HG02642 (cell line): ENCODE results near the gene DEAF1.
"Not testable (repeated sequence)": the region's sequence is repeated elsewhere in the genome, so short reads cannot be mapped to it uniquely, and the experiment has no call there.

Source experiments
- ATAC-seq: cut with Tn5 transposase; IDR thresholded peaks from one replicate; pipeline ENCODE4 v1.9.1; 2021; ENCODE audit warnings: mild to moderate bottlenecking; ENCODE audit not compliant: unreplicated experiment, poor library complexity

The DEAF1 gene, protein sequence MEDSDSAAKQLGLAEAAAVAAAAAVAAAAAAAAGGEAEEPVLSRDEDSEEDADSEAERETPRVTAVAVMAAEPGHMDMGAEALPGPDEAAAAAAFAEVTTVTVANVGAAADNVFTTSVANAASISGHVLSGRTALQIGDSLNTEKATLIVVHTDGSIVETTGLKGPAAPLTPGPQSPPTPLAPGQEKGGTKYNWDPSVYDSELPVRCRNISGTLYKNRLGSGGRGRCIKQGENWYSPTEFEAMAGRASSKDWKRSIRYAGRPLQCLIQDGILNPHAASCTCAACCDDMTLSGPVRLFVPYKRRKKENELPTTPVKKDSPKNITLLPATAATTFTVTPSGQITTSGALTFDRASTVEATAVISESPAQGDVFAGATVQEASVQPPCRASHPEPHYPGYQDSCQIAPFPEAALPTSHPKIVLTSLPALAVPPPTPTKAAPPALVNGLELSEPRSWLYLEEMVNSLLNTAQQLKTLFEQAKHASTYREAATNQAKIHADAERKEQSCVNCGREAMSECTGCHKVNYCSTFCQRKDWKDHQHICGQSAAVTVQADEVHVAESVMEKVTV

DNA sequence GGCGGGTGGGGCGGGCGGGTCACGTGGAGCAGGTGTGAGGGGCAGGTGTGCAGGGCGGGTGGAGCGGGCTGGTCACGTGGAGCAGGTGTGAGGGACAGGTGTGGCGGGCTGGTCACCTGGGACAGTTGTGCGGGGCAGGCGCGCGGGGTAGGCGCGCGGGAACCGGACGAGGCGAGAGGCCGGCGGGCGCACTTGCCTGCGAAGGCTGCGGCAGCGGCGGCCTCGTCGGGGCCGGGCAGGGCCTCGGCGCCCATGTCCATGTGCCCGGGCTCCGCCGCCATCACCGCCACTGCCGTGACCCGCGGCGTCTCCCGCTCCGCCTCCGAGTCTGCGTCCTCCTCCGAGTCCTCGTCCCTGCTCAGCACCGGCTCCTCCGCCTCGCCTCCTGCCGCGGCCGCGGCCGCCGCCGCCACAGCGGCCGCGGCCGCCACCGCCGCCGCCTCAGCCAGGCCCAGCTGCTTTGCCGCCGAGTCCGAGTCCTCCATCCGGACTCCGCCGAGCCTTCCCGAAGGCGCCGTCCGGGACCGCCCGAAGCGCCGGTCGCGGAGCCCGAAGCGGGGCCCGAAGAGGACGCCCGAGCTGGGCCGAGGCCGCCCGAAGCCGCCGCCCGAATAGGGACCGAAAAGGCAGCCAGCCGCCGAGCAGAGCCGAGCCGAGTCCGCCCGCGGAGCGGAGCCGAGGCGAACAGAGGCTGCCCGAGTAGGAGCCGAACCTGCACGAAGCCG is at the start of gene DEAF1:
TSS of gene DEAF1 (minus strand) at position 660 of the 725 bp plus-strand sequence. CDS start at position 485, 175 bp downstream.
- ATAC-seq: peak; percentile 79

DNA sequence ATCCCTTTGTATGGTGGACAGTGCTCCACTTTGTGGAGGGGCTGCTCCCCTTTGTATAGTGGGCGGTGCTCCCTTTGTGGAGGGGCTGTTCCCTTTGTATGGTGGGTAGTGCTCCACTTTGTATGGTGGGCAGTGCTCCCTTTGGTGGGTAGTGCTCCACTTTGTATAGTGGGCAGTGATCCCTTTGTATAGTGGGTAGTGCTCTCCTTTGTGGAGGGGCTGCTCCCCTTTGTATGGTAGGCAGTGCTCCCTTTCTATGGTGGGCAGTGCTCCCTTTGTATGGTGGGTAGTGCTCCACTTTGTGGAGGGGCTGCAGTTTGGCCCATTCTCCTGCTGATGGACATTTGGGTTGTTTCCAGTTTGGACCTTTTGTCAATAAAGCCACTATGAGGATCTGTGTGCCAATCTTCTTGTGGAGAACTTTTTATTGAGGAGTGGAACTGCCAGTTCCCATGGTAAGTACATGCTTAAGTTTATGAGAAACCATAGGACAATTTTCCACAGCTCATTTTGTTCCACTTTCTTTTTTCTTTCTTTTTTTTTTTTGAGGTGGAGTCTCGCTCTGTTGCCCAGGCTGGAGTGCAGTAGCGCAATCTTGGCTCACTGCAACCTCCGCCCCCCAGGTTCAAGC is 47.7 kb upstream of the DEAF1 start:
- no peak for ATAC-seq

DNA sequence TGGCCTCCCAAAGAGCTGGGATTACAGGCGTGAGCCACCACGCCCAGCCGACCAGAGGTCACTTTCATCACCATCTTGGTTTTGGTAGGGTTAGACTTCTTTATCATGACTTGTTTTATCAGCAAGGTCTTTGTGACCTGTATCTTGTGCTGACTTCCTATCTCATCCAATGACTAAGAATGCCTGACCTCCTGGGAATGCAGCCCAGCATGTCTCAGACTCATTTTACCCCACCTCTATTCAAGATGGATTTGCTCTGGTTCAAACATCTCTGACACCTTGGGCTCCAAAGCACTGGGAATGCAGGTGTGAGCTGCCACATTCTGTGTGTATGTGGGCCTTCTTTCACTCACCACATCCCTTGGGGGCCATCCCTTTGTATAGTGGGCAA is 47.1 kb upstream of the DEAF1 start:
- no peak for ATAC-seq

DNA sequence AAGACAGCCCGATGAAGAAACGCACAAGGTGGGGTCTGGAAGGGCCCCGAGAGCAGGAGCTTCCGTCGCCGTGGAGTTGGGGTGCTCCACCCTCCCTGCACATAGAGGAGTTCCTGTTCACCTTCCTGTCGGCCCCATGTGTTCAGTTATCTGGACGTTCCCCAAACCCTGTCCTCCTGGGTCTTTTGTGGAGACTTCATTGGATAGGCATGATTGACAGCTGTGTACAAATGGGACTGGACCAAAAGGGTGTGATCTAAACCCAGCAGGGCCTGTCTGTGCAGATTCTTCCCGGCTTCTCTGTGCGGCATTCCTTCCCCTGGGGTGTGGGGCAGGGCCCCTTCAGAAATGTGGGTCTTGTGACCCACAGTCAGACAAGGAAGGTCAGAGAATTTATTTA is 42.9 kb upstream of the DEAF1 start:
- not testable (repeated sequence) for ATAC-seq

DNA sequence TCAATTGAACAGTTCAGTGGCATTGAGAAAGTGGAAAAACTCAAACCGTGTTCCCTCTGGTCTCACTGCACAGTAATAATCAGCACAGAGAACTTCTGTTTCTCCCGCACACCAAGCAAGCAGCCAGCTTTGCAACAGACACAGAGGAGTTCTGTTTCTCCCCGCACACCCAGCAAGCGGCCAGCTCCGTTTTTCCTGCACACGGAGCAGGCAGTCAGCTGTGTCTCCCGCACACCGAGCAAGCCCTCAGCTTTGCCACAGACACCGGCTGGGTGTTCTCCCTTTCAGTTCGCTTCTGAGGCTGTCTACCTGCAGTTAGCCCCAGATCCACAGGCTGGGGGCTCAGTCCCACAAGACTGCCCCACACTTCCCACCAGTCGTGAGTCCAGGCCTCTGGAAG is 42.3 kb upstream of the DEAF1 start:
- no peak for ATAC-seq

DNA sequence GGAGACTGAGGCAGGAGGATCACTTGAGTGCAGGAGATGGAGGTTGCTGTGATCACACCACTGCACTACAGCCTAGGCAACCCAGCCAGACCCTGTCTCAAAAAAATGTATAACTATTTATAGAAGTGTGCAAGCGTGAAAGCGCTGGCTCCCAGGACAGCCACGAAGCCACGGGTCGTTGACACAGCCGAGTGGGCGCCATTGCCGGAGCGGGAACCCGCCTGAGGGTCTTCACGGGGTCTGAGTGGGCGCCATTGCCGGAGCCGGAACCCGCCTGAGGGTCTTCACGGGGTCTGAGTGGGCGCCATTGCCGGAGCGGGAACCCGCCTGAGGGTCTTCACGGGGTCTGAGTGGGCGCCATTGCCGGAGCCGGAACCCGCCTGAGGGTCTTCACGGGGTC is 39.5 kb upstream of the DEAF1 start:
- not testable (repeated sequence) for ATAC-seq

DNA sequence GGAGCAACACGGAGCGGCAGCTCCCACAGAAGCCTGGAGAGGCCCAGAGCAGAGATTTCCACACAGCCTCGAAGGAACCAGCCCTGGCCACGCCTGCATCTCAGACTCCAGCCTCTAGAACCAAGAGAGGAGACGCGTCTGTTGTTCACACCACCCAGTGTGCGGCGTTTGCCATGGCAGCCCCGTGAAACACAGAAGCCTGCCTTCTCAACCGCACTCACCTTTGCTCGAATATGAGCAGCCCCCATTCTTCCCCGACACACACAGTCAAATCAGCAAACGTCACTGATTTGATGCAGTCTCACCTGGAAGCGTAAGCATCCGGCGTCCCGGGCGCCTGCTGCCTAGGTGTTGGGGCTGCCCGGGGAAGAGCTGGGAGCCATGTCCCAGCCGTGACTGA is 38.0 kb upstream of the DEAF1 start:
- no peak for ATAC-seq

DNA sequence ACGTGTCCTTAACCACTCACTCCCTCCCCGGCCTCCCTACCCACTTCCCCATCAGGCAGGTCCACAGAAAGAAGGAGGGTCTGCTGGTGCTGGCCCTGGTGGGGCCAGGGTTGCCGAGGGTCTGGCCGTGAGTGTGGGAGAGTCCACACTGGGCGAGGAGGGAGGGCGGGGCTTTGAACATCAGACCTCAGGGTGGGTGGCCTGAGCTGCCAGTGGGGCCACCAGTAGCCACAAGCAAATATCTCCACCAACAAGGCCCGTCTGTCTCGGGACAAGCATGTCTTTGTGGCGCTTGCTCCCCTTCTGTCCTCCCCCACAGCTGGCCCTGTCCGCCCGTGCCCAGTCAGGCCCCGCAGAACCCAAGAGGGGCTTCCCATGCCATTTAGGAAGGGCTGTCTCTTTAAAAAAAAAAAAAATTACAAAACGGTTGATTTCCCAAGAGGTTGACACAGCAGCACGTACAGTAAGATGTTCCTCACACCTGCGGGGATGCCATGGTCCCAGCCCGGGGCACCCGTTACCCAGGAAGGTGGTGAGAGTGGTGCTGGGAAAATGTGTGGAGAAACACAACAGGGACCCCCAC is 34.6 kb upstream of the DEAF1 start:
- no peak for ATAC-seq

DNA sequence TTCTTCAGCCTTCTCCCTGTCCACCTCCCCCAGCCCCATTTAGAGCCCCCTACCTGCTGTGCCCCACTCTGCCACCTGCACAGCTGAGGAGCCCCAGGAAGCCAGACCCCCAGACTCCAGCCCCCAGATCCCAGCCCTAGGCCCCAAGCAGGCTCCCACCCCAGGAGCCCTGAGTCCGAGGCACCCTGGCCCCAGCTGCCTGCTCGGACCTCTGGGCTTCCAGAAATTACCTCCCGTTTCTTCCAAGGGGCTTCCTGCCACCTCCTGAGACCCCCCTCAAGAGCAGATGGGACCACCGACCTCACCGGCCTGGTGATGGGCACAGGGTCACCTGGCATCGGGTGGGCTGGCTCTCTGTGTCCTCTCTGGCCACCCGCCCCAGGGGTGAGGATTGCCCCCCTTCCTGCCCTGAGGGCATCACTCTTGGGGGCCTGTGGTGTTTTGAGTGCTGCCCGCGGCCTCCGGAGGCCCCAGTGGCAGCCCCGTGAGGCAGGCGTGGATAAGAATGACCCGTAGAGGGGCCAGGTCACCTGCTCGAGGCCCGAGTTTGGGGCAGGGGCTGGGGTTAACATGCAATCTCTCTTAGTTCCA is 34.0 kb upstream of the DEAF1 start:
- no peak for ATAC-seq

DNA sequence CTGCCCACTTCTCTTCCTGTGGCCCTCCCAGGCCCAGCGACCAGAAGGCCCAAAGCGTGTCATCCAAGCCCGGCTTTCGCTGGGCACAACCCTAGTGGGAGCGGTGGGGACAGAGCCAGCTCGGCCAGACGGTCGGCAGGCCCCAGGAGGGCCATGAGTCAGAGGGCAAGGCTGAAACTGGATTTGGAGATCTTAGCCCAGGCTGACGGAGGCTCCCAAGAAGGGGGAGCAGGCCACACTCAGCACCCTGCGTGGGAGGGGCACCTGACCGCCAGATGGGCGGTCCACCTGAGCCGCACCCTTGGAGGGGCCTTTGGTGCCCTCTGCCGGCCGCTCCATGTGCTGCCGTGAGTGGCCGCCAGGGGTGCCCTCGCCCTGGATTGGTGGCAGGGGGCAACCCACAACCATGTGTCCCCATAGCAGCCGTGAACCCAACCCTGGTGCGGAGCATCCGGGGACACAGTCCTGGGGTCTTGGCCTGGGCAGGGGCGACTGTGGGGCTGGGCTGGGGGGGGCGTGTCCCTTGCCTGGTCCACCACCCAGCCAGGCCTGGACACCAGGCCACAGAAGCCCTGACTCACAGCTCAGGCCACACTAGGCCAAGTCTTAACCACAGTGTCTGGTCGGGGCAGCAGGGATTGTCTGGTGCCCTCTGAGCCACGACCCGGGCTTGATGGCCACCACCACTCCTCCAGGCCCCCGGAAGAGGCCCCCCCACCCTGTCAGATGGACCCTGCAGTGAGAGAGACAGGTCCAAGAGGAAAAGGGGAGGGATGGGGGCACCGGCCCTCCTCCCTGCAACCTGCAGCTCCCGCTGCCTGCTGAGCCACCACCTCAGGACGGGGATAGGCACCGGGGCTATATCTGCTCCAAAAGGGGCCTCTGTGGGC is 33.1 kb upstream of the DEAF1 start:
- ATAC-seq: peak; percentile 68

DNA sequence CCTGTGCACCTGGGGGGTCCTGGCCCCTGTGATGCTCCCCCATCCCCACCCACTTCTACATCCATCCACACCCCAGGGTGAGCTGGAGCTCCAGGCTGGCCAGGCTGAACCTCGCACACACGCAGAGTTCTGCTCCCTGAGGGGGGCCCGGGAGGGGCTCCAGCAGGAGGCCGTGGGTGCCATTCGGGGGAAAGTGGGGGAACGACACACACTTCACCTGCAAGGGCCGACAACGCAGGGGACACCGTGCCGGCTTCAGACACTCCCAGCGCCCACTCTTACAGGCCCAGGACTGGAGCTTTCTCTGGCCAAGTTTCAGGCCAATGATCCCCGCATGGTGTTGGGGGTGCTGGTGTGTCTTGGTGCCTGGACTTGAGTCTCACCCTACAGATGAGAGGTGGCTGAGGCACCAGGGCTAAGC is 32.3 kb upstream of the DEAF1 start:
- ATAC-seq: no peak

DNA sequence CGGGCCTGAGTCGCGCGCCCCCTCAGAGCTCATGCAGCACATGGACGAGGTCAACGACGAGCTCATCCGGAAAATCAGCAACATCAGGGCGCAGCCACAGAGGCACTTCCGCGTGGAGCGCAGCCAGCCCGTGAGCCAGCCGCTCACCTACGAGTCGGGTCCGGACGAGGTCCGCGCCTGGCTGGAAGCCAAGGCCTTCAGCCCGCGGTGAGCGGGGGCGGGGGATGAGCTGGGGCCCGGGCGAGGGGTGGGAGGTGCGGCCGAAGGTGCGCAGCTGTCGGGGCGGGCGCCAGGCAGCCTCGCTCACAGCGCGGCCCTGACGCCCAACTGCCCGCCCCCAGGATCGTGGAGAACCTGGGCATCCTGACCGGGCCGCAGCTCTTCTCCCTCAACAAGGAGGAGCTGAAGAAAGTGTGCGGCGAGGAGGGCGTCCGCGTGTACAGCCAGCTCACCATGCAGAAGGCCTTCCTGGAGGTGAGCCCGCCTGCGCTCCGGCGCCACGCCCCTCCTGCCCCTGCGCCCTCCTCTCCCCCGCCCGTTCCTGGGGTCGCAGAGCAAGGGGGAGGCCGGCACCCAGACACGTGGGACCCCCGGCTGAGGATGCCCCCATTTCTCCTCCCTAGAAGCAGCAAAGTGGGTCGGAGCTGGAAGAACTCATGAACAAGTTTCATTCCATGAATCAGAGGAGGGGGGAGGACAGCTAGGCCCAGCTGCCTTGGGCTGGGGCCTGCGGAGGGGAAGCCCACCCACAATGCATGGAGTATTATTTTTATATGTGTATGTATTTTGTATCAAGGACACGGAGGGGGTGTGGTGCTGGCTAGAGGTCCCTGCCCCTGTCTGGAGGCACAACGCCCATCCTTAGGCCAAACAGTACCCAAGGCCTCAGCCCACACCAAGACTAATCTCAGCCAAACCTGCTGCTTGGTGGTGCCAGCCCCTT is 31.5 kb upstream of the DEAF1 start:
- no peak for ATAC-seq

DNA sequence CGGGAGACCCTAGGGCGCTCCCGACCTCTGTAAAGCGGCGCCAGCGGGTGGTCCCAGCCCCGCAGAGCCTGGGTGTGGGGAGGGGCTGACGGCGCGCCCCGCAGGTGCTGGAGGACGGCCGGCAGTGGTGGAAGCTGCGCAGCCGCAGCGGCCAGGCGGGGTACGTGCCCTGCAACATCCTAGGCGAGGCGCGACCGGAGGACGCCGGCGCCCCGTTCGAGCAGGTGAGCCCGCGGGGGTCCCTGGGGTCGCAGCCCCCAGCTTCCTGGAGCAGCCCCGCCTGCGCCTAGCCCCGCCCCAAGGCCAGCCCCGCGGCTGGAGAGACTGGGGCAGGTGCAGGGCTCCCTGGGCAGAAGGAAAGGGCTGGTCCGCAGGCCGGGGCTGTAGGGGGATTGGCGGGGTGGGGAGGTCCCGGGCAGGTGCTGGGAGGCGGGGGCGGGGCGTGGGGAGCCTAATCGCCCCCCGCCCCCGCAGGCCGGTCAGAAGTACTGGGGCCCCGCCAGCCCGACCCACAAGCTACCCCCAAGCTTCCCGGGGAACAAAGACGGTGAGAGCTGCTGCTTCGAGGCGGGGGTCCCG is 30.7 kb upstream of the DEAF1 start:
- ATAC-seq: no peak

DNA sequence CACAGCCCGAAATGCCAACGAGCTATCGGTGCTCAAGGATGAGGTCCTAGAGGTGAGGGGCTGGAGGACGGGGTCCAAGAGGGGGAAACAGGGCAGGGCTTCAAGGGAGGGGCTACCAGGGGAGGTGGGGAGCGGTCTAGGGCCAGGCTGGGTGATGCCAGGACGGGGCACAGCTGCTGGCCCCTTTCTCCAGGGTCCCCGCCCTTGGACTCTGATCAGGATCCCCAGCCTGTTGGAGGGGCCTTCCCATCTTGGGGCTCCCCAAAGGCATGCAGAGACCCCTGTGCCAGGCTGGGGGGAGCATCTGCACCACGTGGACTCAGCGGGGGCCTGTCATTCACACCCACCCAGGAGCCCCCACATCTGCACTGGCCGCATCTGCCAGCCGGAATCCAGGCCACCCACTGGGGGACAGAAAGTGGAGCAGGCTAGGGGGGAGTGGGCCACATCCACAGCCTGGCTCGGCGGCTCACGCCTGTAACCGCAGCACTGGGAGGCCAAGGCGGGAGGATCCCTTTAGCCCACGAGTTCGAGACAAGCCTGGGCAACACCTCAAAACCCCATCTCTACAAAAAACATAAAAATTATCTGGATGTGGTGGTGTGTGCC is 29.9 kb upstream of the DEAF1 start:
- ATAC-seq: no peak

DNA sequence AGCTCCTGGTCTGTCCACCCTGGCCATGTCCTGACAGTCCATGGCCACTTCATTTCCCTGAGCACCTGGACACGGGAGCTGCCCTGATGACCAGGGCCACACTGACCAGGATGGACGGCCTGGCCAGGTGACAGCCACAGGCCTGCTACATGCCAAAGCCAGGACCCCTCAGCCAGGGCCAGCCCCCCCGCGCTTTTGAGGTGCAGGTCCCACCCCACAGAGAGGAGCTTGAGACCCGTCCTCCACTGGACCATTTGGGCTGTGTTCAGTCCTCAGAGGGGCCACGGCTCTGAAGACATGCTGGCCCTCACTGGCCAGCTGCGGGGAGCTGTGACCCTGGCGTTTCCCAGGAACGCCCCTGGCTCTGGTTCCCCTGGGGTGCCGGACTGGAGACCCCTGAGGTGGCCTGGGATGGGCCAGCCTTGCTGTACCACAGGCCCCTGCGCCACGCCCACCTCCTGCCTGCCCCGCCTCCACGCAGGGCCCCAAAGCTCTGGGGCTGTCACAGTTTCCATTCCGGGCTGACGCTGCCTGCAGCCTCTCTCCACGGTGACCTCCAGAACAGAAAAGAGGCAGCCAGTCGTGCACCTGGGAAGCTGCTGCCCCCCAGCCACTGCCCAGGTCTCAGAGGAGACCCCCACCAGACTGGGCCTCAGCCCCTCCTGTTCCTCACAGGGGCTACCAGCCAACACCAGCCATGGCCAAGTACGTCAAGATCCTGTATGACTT is 29.2 kb upstream of the DEAF1 start:
- ATAC-seq: no peak

DNA sequence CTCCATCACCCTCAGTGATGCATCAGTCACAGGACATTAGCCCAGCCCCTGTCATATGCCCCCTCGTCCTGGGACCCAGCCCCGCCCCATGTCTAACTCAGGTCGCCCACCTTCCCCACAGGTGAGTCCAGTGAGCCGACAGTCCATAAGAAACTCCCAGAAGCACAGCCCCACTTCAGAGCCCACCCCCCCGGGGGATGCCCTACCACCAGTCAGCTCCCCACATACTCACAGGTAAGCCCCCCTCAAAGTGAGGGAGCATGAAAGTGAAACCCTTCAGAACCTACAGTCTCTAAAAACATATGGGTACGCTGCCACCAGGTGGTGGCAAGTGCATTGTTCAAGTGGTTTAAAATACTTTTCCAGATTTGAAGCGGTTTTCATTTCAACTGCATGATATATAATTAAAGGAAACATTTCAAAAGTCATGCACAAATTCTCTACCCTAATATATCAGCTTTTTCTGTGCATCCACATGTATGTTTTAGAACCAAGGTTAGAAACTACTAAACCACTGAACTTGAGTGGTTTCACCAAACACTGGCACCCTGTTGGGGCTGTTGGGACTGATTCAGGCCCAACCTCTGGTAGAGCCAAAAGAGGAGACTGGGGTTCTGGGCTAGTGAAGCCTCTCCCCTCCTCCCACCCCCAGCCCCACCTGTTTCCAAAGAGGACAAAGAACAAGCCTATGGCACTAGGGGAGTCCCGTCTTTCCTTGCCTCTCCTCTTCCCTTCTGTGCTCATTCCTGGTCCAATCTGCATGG is 28.3 kb upstream of the DEAF1 start:
- ATAC-seq: no peak
